ENCODE data around the gene PPEF1. TPM values are rescaled to one million over a fixed set of nuclear protein-coding genes. Genes with fewer than 3 reads are reported as not detected.

PPEF1 gene
- total RNA-seq, 1 experiment from 2014 or later = 1.2 TPM

- H3K4me1 ChIP-seq (ENCODE audit: insufficient read depth, low read length, poor library complexity, severe bottlenecking) = no peaks in the 10 kb centered on the region
- ChIA-PET CTCF (no interaction called here), POLR2A (ENCODE audit: low non-redundant PET) (no interaction called here)
- DNase-seq (ENCODE audit: low spot score) = peak; percentile 37
- H3K27me3 ChIP-seq (replicated peaks; ENCODE audit: insufficient read depth, low read depth, low read length, poor library complexity) = no peaks in the 10 kb centered on the region
- no peak overlapping the region for H3K27ac ChIP-seq (ENCODE audit: low read depth, low read length, poor library complexity, severe bottlenecking)
- H3K36me3 ChIP-seq (ENCODE audit: insufficient read depth, low read length, poor library complexity, severe bottlenecking) = no peaks in the 10 kb centered on the region
- TF ChIP-seq CTCF (conservative IDR thresholded peaks at IDR 0.05; ENCODE audit: low read depth, low read length) (peak; percentile 54), EZH2 (IDR thresholded peaks at IDR 0.05; ENCODE audit: borderline replicate concordance, low read depth, low read length, poor library complexity, severe bottlenecking) (no peak)
- H3K4me3 ChIP-seq (ENCODE audit: low read depth, low read length, poor library complexity, severe bottlenecking) = no peak overlapping the region
- no peaks in the 10 kb centered on the region for H3K9me3 ChIP-seq (ENCODE audit: low read depth, low read length, poor library complexity, severe bottlenecking)
- no TSS peak for BruUV-seq (replicated peaks)
- intact Hi-C loops (cut with micrococcal nuclease; ENCODE audit: unreplicated experiment) = loop anchor here (10.0 kb wide), 2 partner anchors 208 to 282 kb away; no protein-coding TSS in a partner anchor
Observed at GRCh38 chrX:18676470-18676869, 31.0 kb upstream of the PPEF1 start.

- no peak for DNase-seq (ENCODE audit: low spot score)
- H3K36me3 ChIP-seq (ENCODE audit: insufficient read depth, low read length, poor library complexity, severe bottlenecking) = no peaks in the 10 kb centered on the region
- intact Hi-C loops (cut with micrococcal nuclease; ENCODE audit: unreplicated experiment) = loop anchor here (10.0 kb wide), 2 partner anchors 207 to 283 kb away; no protein-coding TSS in a partner anchor
- CTCF ChIA-PET = no interaction called here
- no peaks in the 10 kb centered on the region for H3K27me3 ChIP-seq (replicated peaks; ENCODE audit: insufficient read depth, low read depth, low read length, poor library complexity)
- POLR2A ChIA-PET (ENCODE audit: low non-redundant PET) = no interaction called here
- H3K4me3 ChIP-seq (ENCODE audit: low read depth, low read length, poor library complexity, severe bottlenecking) = no peak overlapping the region
- H3K4me1 ChIP-seq (ENCODE audit: insufficient read depth, low read length, poor library complexity, severe bottlenecking) = no peaks in the 10 kb centered on the region
- H3K9me3 ChIP-seq (ENCODE audit: low read depth, low read length, poor library complexity, severe bottlenecking) = no peaks in the 10 kb centered on the region
- H3K27ac ChIP-seq (ENCODE audit: low read depth, low read length, poor library complexity, severe bottlenecking) = no peak overlapping the region
- TF ChIP-seq EZH2 (IDR thresholded peaks at IDR 0.05; ENCODE audit: borderline replicate concordance, low read depth, low read length, poor library complexity, severe bottlenecking) (no peak), CTCF (conservative IDR thresholded peaks at IDR 0.05; ENCODE audit: low read depth, low read length) (no peak)
- BruUV-seq (replicated peaks) = no TSS peak
Observed at GRCh38 chrX:18677161-18677869, 30.1 kb upstream of the PPEF1 start.

GRCh38 chrX:18681996-18682395 is 25.4 kb upstream of the PPEF1 start:
- no peak overlapping the region for H3K27ac ChIP-seq (ENCODE audit: low read depth, low read length, poor library complexity, severe bottlenecking)
- intact Hi-C loops (cut with micrococcal nuclease; ENCODE audit: unreplicated experiment) = no loop called here
- BruUV-seq (replicated peaks) = no TSS peak

More at GRCh38 chrX:18681996-18682395, 25.4 kb upstream of the PPEF1 start:
- ChIA-PET POLR2A (ENCODE audit: low non-redundant PET) (no interaction called here), CTCF (no interaction called here)
- no peaks in the 10 kb centered on the region for H3K27me3 ChIP-seq (replicated peaks; ENCODE audit: insufficient read depth, low read depth, low read length, poor library complexity)
- no peak for DNase-seq (ENCODE audit: low spot score)
- TF ChIP-seq CTCF (conservative IDR thresholded peaks at IDR 0.05; ENCODE audit: low read depth, low read length) = no peak
- no peak for TF ChIP-seq EZH2 (IDR thresholded peaks at IDR 0.05; ENCODE audit: borderline replicate concordance, low read depth, low read length, poor library complexity, severe bottlenecking)
- no peak overlapping the region for H3K4me3 ChIP-seq (ENCODE audit: low read depth, low read length, poor library complexity, severe bottlenecking)
- no peaks in the 10 kb centered on the region for H3K9me3 ChIP-seq (ENCODE audit: low read depth, low read length, poor library complexity, severe bottlenecking)
- H3K36me3 ChIP-seq (ENCODE audit: insufficient read depth, low read length, poor library complexity, severe bottlenecking) = no peaks in the 10 kb centered on the region
- H3K4me1 ChIP-seq (ENCODE audit: insufficient read depth, low read length, poor library complexity, severe bottlenecking) = no peaks in the 10 kb centered on the region
